GM19025 (cell line): Measurements from ENCODE around the gene FIP1L1.
"Not testable (repeated sequence)": the region's sequence is repeated elsewhere in the genome, so short reads cannot be mapped to it uniquely, and the experiment has no call there.

Experiments used
- ATAC-seq: cut with Tn5 transposase; IDR thresholded peaks from one replicate; pipeline ENCODE4 v1.9.1; 2021; ENCODE audit warnings: mild to moderate bottlenecking, low read depth, moderate library complexity; ENCODE audit not compliant: unreplicated experiment

Gene FIP1L1

GRCh38 chr4:53377319-53378170 lies at the start of gene FIP1L1:
FIP1L1 (plus strand) TSS chr4:53377641; CDS start chr4:53377839, 198 bp downstream.
- peak; percentile 86 for ATAC-seq

- ATAC-seq = not testable (repeated sequence)
Observed at GRCh38 chr4:53334916-53335315, 42.5 kb upstream of the FIP1L1 start.

- ATAC-seq = not testable (repeated sequence)
Observed at GRCh38 chr4:53340145-53340544, 37.3 kb upstream of the FIP1L1 start.

GRCh38 chr4:53346392-53346791 lies 31.0 kb upstream of the FIP1L1 start:
- ATAC-seq = not testable (repeated sequence)

- ATAC-seq = no peak
Observed at GRCh38 chr4:53346920-53347852, 30.3 kb upstream of the FIP1L1 start.

- ATAC-seq = no peak
Observed at GRCh38 chr4:53348046-53348445, 29.4 kb upstream of the FIP1L1 start.

GRCh38 chr4:53349091-53349491 lies 28.4 kb upstream of the FIP1L1 start:
- ATAC-seq = no peak

- ATAC-seq = no peak
Observed at GRCh38 chr4:53354012-53354722, 23.3 kb upstream of the FIP1L1 start.

GRCh38 chr4:53355930-53356521 lies 21.4 kb upstream of the FIP1L1 start:
- no peak for ATAC-seq

GRCh38 chr4:53361451-53361850 lies 16.0 kb upstream of the FIP1L1 start:
- no peak for ATAC-seq

- no peak for ATAC-seq
Observed at GRCh38 chr4:53362093-53362492, 15.3 kb upstream of the FIP1L1 start.

GRCh38 chr4:53364624-53365023 lies 12.8 kb upstream of the FIP1L1 start:
- no peak for ATAC-seq

- no peak for ATAC-seq
Observed at GRCh38 chr4:53365121-53365485, 12.3 kb upstream of the FIP1L1 start.

- peak; percentile 99 for ATAC-seq
Observed at GRCh38 chr4:53365486-53366300, 11.7 kb upstream of the FIP1L1 start, which contains the start of gene SCFD2. SCFD2 (minus strand) TSS chr4:53366061.

- peak; percentile 4 for ATAC-seq
Observed at GRCh38 chr4:53366301-53366716, 11.1 kb upstream of the FIP1L1 start.

GRCh38 chr4:53367721-53368120 lies 9.7 kb upstream of the FIP1L1 start:
- ATAC-seq = no peak

- no peak for ATAC-seq
Observed at GRCh38 chr4:53371049-53371448, 6.4 kb upstream of the FIP1L1 start.

GRCh38 chr4:53371843-53372521 lies 5.5 kb upstream of the FIP1L1 start:
- no peak for ATAC-seq

GRCh38 chr4:53374777-53375258 lies 2.6 kb upstream of the FIP1L1 start:
- no peak for ATAC-seq
